CD14-positive monocyte (primary cell): Measurements from ENCODE around the gene GPRC5B. TPM values are rescaled to one million over a fixed set of nuclear protein-coding genes. Genes with fewer than 3 reads are reported as not detected.

Experiments used
- DNase-seq, 3 donors: peaks; one replicate each; pipeline ENCODE4 v3.0.0-alpha.2; 2011 to 2022
- H2AFZ ChIP-seq: 2 replicates; pipeline ENCODE4 v1.6.0; 2012; ENCODE audit warnings: mild to moderate bottlenecking, low read depth, low read length, inconsistent platforms; ENCODE audit not compliant: insufficient read depth, poor library complexity, severe bottlenecking
- H3K27ac ChIP-seq, 2 donors: 1 replicate in 1 of 2; 2 replicates in 1 of 2; pipeline ENCODE4 v1.5.1; 2012 to 2013; ENCODE audit warnings: low read length in 2 of 2, control low read depth in 1 of 2, inconsistent platforms in 1 of 2, low read depth in 1 of 2, mild to moderate bottlenecking in 1 of 2
- H3K27me3 ChIP-seq, 2 donors: one replicate each; pipeline versions ENCODE4 v1.6.0 to v1.6.1; 2011 to 2013; ENCODE audit warnings: low read length in 2 of 2; ENCODE audit not compliant: control insufficient read depth in 2 of 2, insufficient read depth in 2 of 2
- H3K36me3 ChIP-seq, 2 donors: replicated peaks in 1 of 2; 1 replicate in 1 of 2; 2 replicates in 1 of 2; pipeline versions ENCODE4 v1.5.1 to v1.6.1; 2012 to 2013; ENCODE audit warnings: low read length in 2 of 2, control low read depth in 1 of 2, inconsistent platforms in 1 of 2, mild to moderate bottlenecking in 1 of 2; ENCODE audit not compliant: insufficient read depth in 2 of 2, control insufficient read depth in 1 of 2
- H3K4me1 ChIP-seq, 2 donors: 1 replicate in 1 of 2; 2 replicates in 1 of 2; pipeline versions ENCODE4 v1.5.1 to v1.6.1; 2012 to 2013; ENCODE audit warnings: low read length in 2 of 2, control low read depth in 1 of 2, inconsistent platforms in 1 of 2, mild to moderate bottlenecking in 1 of 2, moderate library complexity in 1 of 2; ENCODE audit not compliant: insufficient read depth in 2 of 2, control insufficient read depth in 1 of 2
- H3K4me2 ChIP-seq: replicated peaks from 2 replicates; pipeline ENCODE3; 2012; ENCODE audit warnings: low read length, moderate library complexity, mild to moderate bottlenecking; ENCODE audit not compliant: poor library complexity, severe bottlenecking; ENCODE audit errors: extremely low read depth
- H3K4me3 ChIP-seq, 3 experiments: fragments of 200-600 bp in 1 of 3; sonication (generic) in 1 of 3; replicated peaks in 1 of 3; 1 replicate in 2 of 3; 2 replicates in 1 of 3; pipeline ENCODE4 v1.5.1; 2011 to 2013; ENCODE audit warnings: low read length in 3 of 3, mild to moderate bottlenecking in 3 of 3, control low read depth in 2 of 3, low read depth in 2 of 3, inconsistent platforms in 1 of 3, moderate library complexity in 1 of 3
- H3K79me2 ChIP-seq: 2 replicates; pipeline ENCODE4 v1.6.0; 2012; ENCODE audit warnings: mild to moderate bottlenecking, control low read depth, inconsistent platforms, low read length, moderate library complexity; ENCODE audit not compliant: insufficient read depth
- H3K9ac ChIP-seq: 2 replicates; pipeline ENCODE4 v1.6.0; 2017; ENCODE audit warnings: low read length, mild to moderate bottlenecking; ENCODE audit not compliant: insufficient read depth, poor library complexity, severe bottlenecking
- H3K9me3 ChIP-seq, 2 donors: replicated peaks in 1 of 2; 1 replicate in 1 of 2; 2 replicates in 1 of 2; pipeline versions ENCODE4 v1.5.1 to v1.6.1; 2012 to 2013; ENCODE audit warnings: low read length in 2 of 2, control low read depth in 1 of 2; ENCODE audit not compliant: control insufficient read depth in 1 of 2, insufficient read depth in 1 of 2
- H4K20me1 ChIP-seq: 2 replicates; pipeline ENCODE4 v1.6.0; 2012; ENCODE audit warnings: mild to moderate bottlenecking, low read length, control low read depth, moderate library complexity; ENCODE audit not compliant: insufficient read depth
- H3K27ac Mint-ChIP-seq, 7 donors: one replicate each; pipeline ENCODE4 v1.8.0; 2020; ENCODE audit warnings: mild to moderate bottlenecking in 7 of 7, mixed read lengths in 7 of 7, moderate library complexity in 6 of 7, inconsistent platforms in 2 of 7
- H3K27me3 Mint-ChIP-seq, 3 donors: one replicate each; pipeline ENCODE4 v1.8.0; 2021 to 2022; ENCODE audit warnings: low read depth in 3 of 3, mild to moderate bottlenecking in 3 of 3, mixed read lengths in 3 of 3, moderate library complexity in 3 of 3, inconsistent platforms in 1 of 3
- H3K36me3 Mint-ChIP-seq, 2 donors: one replicate each; pipeline ENCODE4 v1.8.0; 2020; ENCODE audit warnings: mixed read lengths in 2 of 2, inconsistent platforms in 1 of 2, mild to moderate bottlenecking in 1 of 2
- H3K4me1 Mint-ChIP-seq: one replicate; pipeline ENCODE4 v1.8.0; 2020; ENCODE audit warnings: mild to moderate bottlenecking, mixed read lengths
- H3K4me3 Mint-ChIP-seq, 2 donors: one replicate each; pipeline ENCODE4 v1.8.0; 2020; ENCODE audit warnings: mild to moderate bottlenecking in 2 of 2, mixed read lengths in 2 of 2, moderate library complexity in 1 of 2
- H3K9me3 Mint-ChIP-seq, 7 donors: one replicate each; pipeline ENCODE4 v1.8.0; 2020 to 2022; ENCODE audit warnings: mixed read lengths in 7 of 7, mild to moderate bottlenecking in 6 of 7, moderate library complexity in 6 of 7, inconsistent platforms in 2 of 7
- WGBS: methylation state at CpG from one replicate; pipeline ENCODE4 v1.1.5; 2013; ENCODE audit warnings: missing lambda C conversion rate; ENCODE audit not compliant: insufficient coverage; 5-methylcytosine and 5-hydroxymethylcytosine counted together
- intact Hi-C, 2 donors: fragments of 100-400 bp; cut with micrococcal nuclease; formaldehyde crosslinking; loops; one replicate each; pipeline versions ENCODE4 v1.15.0 to v1.15.1; 2023
- polyA plus RNA-seq, 3 donors: library from polyadenylated mRNA; depleted of rRNA in 1 of 3; unstranded in 2 of 3; stranded (reverse) in 1 of 3; fragments of 300-500 nt in 2 of 3; fragments of >200 nt in 1 of 3; fragmentation: Illumina TruSeq in 2 of 3; gene quantifications; 1 replicate in 2 of 3; 2 replicates in 1 of 3; pipeline ENCODE4 v1.2.3, GENCODE V29; 2012 to 2021
- TF ChIP-seq, protein P1 (sequence below): fragments of 200-600 bp; IDR thresholded peaks from one replicate; pipeline ENCODE4 v1.8.0; 2022; ENCODE audit warnings: antibody characterized with exemption, mild to moderate bottlenecking

The GPRC5B gene
- polyA plus RNA-seq, 3 donors: 0.06 to 0.24 TPM; not detected in 1

DNA sequence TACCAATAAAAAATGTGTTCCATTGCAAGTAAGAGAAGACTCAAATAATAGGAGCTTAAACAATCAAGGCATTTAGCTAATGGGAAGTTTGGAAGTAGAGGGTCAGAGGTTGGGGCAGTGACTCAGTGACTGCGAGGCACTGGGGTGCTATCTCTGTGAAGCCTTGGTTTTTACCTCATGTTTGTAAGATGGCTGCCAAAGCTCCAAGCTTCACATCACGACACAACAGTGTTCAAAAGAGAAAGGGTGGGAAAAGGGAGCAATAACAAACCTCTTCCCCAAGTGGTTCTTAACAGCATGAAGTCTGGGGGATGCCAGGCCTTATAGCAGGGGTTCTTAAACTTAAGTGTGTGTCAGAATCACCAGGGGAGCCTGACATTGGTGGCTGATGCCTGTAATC is 26.6 kb upstream of the GPRC5B start:
- TF ChIP-seq, protein P1, sequence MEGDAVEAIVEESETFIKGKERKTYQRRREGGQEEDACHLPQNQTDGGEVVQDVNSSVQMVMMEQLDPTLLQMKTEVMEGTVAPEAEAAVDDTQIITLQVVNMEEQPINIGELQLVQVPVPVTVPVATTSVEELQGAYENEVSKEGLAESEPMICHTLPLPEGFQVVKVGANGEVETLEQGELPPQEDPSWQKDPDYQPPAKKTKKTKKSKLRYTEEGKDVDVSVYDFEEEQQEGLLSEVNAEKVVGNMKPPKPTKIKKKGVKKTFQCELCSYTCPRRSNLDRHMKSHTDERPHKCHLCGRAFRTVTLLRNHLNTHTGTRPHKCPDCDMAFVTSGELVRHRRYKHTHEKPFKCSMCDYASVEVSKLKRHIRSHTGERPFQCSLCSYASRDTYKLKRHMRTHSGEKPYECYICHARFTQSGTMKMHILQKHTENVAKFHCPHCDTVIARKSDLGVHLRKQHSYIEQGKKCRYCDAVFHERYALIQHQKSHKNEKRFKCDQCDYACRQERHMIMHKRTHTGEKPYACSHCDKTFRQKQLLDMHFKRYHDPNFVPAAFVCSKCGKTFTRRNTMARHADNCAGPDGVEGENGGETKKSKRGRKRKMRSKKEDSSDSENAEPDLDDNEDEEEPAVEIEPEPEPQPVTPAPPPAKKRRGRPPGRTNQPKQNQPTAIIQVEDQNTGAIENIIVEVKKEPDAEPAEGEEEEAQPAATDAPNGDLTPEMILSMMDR: no peak
- Mint-ChIP-seq H3K27ac (no peak overlapping the region), H3K27me3 (peaks cover 11 to 31% (median 13%) of the 10 kb centered on the region in 3 donors), H3K36me3 (no peaks in the 10 kb centered on the region), H3K4me3 (no peak overlapping the region), H3K9me3 (peaks cover 0 to 4% (median 0%) of the 10 kb centered on the region in 7 donors), H3K4me1 (peaks cover 8% of the 10 kb centered on the region)
- Histone ChIP-seq H3K9ac (no peak overlapping the region), H4K20me1 (no peaks in the 10 kb centered on the region), H3K36me3 (no peaks in the 10 kb centered on the region), H3K4me3 (no peak overlapping the region), H3K9me3 (no peaks in the 10 kb centered on the region), H3K27ac (no peak overlapping the region), H3K4me2 (no peak overlapping the region), H3K4me1 (no peaks in the 10 kb centered on the region), H3K79me2 (no peaks in the 10 kb centered on the region), H3K27me3 (no peaks in the 10 kb centered on the region), H2AFZ (no peak overlapping the region)
- intact Hi-C loops: no loop called here
- WGBS: no CpG with 5 or more reads among the region's 2 CpGs
- DNase-seq: no peak

DNA sequence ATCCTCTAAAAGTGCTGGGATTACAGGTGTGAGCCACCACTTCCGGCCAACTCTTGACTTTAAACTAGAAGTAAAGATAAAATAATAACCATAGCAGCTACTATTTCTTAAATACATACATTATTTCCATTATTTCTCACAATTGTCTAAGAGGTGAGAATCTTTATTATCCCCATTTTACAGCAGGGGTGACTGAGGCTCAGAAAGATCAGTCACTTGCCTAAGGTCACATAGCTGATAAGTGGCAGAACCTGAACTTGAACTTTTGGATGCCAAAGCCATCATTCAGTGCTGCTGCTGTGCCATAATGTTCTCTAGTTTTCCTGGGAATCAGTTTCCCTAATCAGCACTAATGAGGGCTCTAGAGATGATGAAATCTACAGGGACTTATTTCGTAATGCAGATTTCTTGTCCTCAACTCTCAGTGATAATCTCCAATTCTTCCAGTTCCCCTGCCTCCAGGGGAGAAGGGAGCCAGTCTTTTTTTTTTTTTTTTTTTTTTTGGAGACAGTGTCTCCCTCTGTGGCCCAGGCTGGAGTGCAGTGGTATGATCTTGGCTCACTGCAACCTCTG is 25.2 kb upstream of the GPRC5B start:
- Histone ChIP-seq H3K27me3 (no peaks in the 10 kb centered on the region), H3K9ac (no peak overlapping the region), H3K9me3 (no peaks in the 10 kb centered on the region), H4K20me1 (no peaks in the 10 kb centered on the region), H3K79me2 (no peaks in the 10 kb centered on the region), H3K36me3 (no peaks in the 10 kb centered on the region), H3K4me3 (no peak overlapping the region), H3K4me2 (no peak overlapping the region), H2AFZ (no peak overlapping the region), H3K4me1 (no peaks in the 10 kb centered on the region), H3K27ac (no peak overlapping the region)
- Mint-ChIP-seq H3K4me3 (no peak overlapping the region), H3K9me3 (peaks cover 0 to 4% (median 0%) of the 10 kb centered on the region in 7 donors), H3K27ac (no peak overlapping the region), H3K36me3 (no peaks in the 10 kb centered on the region), H3K4me1 (peaks cover 8% of the 10 kb centered on the region), H3K27me3 (peaks cover 11 to 33% (median 11%) of the 10 kb centered on the region in 3 donors)
- TF ChIP-seq, protein P1: no peak
- intact Hi-C loops: loop anchor here (10.0 kb wide), 1 partner anchor 475 kb away; no protein-coding TSS in a partner anchor
- no peak for DNase-seq
- no CpG with 5 or more reads among the region's 2 CpGs for WGBS
